GM19395 (cell line): ENCODE measurements around the gene NOTO.
A peak's percentile ranks its signal among the peaks of the same experiment; 100 is the strongest.
"Not testable (repeated sequence)": the region's sequence is repeated elsewhere in the genome, so short reads cannot be mapped to it uniquely, and the experiment has no call there.

ENCODE experiments used
- ATAC-seq: cut with Tn5 transposase; IDR thresholded peaks from one replicate; pipeline ENCODE4 v1.9.1; 2021; ENCODE audit warnings: mild to moderate bottlenecking, moderate library complexity; ENCODE audit not compliant: unreplicated experiment

NOTO gene

DNA sequence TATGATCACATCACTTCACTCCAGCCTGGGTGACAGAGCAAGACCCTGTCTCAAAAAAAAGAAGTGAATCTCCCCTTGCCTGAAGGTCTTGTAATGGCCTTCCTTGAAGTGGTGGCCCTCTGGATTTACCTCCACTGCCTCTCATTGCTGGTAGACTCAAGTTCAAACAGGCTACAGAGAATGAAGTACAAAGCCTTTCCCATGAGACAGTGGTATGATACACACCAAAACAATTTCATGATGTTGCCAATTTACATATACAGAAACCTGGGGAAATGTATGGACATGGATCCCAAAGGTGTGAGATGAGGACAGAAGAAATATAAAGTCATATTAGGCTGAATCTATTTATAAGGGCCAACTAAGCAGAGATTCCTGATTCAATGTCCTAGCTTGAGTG lies 4.8 kb upstream of the NOTO start:
- ATAC-seq = no peak

GRCh38 chr2:73200281-73200680 lies 2.1 kb upstream of the NOTO start:
- not testable (repeated sequence) for ATAC-seq

DNA sequence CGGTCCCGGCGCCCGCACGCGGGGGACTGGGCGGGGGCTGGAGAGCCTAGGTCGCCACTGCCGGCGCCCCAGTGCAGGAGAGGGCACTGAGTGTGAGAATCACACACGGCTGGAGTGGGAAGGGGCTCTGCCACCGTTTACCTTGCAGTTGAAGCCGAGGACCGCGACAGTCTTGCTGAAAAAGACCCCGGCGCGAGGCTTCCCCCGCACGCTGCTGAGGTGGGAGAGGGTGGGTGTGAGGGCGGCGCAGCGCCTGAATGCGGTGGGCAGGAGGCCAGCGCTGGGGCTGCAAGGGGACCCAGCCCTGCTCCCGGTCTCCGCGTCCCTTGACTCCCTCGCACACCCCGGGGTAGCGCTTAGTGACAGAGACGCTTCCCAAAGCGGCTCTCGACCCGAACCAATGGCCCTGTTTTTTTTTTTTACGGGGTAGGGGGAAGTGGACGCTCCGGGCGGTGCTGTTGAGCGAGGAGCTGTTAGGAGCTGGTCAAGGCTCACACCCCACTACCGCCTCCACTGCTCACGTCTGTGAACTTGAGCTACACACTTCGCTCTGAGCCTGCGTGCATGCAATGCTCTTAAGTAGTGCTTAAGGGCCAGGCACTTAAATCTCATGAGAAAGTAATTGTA lies 794 bp downstream of the NOTO start:
- ATAC-seq = no peak

DNA sequence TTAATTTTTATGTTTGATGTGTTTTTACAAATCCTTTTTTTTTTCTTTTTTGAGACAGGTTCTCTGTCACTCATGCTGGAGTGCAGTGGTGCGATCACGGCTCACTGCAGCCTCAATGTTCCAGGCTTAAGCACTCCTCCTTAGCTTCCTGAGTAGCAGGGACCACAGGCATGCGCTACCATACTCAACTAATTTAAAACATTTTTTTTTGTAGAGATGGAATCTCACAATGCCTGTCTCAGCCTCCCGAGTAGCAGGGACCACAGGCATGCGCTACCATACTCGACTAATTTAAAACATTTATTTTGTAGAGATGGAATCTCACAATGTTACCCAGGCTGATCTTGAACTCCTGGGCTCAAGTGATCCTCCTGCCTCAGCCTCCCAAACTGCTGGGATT lies 3.2 kb downstream of the NOTO start:
- no peak for ATAC-seq

- no peak for ATAC-seq
Observed at GRCh38 chr2:73208258-73208657, 5.9 kb downstream of the NOTO start.

GRCh38 chr2:73210019-73210418 lies 7.6 kb downstream of the NOTO start:
- no peak for ATAC-seq

DNA sequence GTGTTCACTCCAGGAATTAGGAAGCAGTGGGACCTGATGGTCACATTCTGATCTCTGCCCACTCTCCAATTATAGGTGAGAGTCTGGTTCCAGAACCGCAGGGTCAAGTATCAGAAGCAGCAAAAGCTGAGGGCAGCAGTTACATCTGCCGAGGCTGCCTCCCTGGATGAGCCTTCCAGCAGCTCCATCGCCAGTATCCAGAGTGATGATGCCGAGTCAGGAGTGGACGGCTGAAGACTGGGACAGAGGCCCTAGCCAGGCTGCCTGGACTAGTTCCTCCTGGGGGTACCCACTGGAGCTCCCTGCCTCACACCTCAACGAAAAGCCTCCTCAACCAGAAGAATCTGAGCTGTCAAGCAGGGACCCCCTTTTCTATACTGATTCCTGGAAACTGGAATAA lies 8.3 kb downstream of the NOTO start:
- ATAC-seq = no peak

DNA sequence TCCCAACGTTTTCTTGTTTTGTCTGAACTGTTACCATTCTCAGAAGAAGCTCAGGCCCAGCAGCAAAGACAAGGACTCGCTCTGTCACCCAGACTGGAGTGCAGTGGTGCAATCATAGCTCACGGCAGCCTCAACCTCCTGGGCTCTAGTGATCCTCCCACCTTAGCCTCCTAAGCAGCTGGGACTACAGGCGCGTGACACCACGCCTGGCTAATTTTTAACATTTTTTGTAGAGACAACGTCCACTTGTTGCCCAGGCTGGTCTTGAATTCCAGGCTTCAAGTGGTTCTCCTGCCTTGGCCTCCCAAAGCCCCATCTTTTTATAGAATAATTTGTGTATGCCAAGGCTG lies 9.7 kb downstream of the NOTO start:
- no peak for ATAC-seq

DNA sequence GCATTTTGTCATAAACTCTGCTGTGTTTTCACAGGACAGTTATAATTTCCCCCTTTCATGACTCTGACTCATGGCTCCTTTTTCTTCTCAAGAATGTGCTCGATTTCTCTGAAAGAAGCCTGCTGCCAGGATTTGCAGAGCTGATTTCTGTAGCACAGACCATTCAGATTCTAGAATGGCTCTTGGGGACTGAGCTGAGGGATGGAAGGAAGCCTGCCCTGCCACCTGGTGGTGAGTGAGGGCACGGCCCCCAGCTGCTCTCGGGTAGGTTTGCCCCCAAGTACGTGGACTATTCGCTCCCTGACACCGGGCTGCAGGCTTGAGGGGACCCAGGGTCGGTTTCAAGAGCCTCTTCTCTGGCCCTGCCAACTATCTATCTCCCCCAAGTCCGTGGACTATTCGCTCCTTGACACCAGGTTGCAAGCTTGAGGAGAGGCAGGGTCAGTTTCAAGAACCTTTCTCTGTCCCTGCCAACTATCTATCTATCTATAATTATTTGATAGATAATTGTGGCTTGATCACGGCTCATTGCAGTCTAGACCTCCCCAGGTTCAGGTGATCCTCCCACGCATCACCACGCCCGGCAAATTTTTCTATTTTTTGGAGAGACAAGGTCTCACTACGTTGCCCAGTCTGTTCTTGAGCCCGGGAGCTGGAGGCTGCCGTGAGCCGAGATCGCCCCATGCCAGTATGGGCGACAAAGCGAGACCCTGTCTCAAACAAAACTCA lies 10.2 kb downstream of the NOTO start:
- peak; percentile 75 for ATAC-seq

- ATAC-seq = peak; percentile 93
Observed at GRCh38 chr2:73214120-73215035, 12.0 kb downstream of the NOTO start, which contains the start of gene SMYD5. TSS of gene SMYD5 (plus strand) at chr2:73214245. CDS start at chr2:73214267, 22 bp downstream.

DNA sequence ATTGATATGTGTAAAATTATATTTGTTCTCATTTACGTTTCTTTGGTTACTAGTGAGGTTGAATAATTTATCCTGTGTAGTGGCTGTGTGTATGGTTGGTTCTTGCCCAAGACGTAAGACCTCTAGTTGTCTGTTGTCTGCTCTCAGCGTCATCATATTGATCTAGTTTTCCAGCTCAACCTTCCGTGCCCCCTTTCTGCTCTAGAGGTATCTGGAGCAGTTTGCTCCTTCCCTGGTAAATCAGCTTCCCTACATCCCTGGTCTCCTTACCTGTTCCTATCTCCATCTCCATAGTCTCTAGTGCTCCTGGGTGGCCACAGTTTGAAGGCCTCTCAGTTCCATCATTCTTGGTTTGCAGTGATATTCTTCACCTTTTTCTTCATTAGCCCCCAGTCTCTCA lies 12.9 kb downstream of the NOTO start:
- no peak for ATAC-seq

DNA sequence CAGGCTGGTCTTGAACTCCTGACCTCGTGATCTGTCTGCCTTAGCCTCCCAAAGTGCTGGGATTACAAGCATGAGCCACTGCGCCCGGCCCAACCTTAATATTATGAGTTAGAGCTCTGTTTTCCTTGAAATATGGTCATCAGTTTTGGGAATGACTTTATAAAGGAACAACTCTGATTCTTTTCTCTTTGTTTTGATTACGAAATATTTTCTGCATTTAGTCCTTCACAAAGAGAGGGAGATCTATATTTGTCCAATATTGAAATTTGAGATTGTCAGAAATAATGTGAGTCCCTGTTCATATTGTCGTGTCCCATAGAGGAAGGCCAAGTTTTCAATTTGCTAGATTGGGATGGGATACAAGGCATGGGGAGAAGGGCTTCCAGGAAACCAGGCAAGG lies 14.8 kb downstream of the NOTO start:
- no peak for ATAC-seq

DNA sequence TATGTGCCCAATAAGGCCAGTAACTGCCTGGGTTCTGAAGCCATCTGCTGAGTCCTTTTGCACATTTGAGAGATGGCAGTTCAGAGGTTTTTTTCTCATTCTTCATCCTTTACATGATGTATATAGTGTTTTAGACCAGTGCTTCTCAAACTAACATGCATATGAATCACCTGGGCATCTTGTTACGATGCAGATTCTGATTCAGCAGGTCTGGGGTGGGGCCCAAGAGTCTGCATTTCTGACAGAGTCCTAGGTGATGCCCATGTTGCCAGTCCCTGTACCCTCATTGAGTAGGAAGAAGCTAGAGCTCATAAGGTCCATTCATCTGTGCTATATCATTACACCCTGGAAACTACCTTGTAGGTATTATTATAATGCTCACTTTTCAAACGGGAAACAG lies 15.5 kb downstream of the NOTO start:
- no peak for ATAC-seq

GRCh38 chr2:73218298-73218697 lies 15.9 kb downstream of the NOTO start:
- ATAC-seq = no peak

DNA sequence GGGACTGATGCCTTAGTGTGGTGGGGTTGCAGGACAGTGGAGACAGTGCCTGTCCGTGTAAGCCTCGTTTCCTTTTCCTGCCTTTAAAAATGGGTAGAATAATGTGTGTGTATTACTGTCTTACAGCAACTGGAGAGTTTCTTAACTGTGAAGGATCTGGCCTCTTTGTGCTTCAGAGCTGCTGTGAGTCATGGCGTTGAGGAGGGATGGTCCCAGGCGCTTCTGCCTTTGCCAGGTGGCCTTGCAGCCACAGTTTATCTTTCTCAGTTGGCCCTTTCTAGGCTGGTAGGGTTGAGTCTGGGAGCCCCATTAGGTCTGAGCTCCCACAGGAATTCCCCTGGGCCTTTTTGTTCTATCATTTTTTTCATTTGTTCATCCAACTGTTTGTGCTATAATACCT lies 21.4 kb downstream of the NOTO start:
- ATAC-seq = no peak

DNA sequence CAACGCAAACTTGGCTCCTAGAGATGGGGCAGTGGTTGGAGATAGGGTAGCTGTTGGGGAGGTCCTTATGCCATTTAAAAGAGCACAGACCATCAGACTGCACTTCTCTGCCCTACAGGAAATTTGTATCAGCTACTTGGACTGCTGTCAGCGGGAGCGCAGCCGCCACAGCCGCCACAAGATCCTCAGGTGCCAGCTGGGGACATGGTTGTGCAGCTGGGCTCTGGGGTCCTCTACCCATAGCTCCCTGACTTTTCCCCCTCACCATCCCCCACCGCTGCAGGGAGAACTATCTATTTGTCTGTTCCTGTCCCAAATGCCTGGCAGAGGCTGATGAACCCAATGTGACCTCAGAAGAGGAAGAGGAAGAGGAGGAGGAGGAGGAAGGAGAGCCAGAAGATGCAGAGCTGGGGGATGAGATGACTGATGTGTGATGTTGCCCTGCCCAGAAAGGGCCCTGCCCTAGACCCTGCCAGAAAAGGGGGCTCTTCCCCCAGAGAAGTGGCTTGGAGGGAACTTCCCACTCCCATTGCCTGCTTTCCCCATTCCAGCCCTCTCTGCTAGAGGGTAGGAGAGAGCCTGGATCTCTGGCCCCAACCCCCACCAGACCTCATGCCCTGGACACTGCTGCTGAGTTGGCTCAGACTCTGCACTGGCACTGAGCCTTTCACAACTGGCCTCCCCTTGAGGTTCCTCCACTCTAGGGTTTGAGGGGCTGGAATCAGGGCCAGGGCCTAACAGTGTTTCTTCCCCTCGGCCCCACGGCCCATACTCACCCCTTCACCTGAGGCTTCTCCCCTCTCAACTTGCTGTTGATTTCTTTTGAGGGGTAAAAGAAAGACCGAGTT lies 23.4 kb downstream of the NOTO start:
- no peak for ATAC-seq

DNA sequence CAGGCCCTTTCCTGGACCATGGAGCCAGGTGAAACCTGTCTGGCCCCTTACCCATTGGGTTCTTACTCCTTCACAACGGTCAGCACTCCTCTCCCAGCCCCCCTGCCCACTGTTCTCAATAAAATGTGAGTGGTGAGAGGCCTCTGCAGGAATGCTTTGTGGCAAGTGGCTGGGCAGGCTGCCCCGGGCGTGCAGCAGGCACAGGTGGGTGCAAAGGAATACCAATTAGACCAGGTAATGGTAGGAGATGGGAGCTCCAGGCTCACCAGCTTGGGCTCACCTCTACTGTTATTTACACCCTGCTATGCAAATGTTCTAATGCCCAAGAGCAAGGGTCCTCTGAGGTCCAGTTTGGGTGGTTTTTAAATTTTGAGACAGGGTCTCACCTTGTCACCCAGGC lies 24.7 kb downstream of the NOTO start:
- ATAC-seq = no peak

DNA sequence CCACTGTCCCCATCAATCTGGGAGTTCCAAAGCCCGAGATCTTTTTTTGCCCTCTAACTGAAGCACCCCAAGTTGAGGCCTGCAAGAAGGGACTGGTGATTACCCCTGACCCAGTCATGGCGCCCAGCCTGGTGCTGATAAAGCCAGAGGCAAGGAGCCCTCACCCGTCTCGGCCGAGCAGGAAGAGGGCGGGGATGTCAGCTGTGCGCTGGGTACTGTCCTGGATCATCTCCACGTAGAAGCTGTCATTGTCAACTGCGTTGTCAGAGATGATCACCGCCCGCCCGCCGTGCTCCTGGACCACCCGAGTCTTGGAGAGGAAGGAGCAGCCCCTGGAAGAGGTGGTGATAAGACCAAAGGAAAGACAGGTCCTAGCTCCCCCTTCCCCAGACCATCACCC lies 26.3 kb downstream of the NOTO start:
- no peak for ATAC-seq

DNA sequence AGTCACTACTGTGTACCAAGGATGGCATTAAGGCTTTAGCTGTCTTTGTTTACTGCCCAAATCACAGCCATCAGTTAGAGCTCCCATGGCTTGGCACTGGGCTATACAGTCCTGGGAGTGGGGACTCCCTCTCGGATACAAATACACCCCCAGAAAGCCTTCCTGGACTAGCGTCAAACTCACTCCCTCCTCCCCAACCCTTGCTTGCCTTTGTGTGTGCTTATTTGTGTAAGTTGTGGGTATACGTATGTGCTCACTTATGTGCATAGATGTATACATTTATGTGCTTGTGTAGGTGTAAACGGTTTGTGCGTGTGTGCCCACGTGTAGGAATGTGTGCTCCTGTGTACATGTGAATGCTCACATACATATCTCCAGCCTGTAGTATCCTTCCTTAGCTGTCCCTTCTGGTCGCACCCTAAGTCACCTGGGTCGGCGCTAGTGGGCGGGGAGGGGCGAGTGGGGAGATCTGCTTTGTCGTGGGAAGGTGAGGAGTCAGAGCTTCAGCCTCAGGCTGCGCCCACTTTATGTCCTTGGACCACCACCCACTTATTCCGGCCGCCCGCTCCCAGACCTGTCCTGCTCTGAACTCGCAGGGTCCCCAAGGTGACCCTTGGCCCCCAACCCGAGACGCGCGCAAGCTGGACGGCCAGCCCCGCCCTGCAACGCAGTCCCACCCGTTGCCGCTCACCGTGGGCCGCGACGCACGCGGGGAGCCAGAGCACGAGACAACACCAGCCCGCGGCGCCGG lies 30.2 kb downstream of the NOTO start:
- ATAC-seq = peak; percentile 10
